ENCODE measurements around the gene ELMO1.

DNA sequence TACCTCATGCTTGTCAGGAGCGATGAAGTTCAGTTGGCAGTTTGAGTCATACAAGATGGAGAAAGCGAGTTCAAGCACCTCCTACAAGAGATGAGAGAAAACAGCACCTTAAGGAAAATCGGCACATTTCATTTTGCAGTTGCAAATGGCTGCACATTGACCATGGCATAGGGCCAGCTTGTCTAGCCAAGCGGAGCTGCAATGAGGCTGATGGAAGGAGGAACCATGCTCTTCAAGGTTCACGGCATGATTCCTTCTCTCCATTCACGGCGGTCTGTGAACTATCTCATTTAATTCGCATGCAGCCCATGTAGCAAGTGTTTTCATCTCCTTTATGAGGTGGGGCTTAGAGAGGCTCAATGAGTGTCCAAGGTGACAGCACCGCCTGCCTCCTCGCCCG is 587.0 kb downstream of the ELMO1 start:
- no peak for TF ChIP-seq POLR2A (IDR thresholded peaks at IDR 0.05; ENCODE audit: low read length)
- TF ChIP-seq GATA1 (IDR thresholded peaks at IDR 0.05; ENCODE audit: low read depth, low read length), result no peak
